Cardiac fibroblast (primary cell): ENCODE measurements around the gene PROCA1.

Source experiments
- DNase-seq, 2 donors: peaks; one replicate each; pipeline versions ENCODE4 v3.0.0 to v3.0.0-alpha.2; 2010; ENCODE audit warnings: low read depth in 2 of 2
- H3K4me3 ChIP-seq, 2 donors: replicated peaks in 1 of 2; 1 replicate in 1 of 2; 2 replicates in 1 of 2; pipeline ENCODE4 v1.5.1; 2011; ENCODE audit warnings: low read depth in 2 of 2, low read length in 2 of 2, mild to moderate bottlenecking in 2 of 2, moderate library complexity in 1 of 2
- TF ChIP-seq, protein P1 (sequence below): IDR thresholded peaks from one replicate; pipeline ENCODE4 v1.5.1; 2011; ENCODE audit warnings: low read depth, mild to moderate bottlenecking, low read length, inconsistent platforms

The PROCA1 gene

DNA sequence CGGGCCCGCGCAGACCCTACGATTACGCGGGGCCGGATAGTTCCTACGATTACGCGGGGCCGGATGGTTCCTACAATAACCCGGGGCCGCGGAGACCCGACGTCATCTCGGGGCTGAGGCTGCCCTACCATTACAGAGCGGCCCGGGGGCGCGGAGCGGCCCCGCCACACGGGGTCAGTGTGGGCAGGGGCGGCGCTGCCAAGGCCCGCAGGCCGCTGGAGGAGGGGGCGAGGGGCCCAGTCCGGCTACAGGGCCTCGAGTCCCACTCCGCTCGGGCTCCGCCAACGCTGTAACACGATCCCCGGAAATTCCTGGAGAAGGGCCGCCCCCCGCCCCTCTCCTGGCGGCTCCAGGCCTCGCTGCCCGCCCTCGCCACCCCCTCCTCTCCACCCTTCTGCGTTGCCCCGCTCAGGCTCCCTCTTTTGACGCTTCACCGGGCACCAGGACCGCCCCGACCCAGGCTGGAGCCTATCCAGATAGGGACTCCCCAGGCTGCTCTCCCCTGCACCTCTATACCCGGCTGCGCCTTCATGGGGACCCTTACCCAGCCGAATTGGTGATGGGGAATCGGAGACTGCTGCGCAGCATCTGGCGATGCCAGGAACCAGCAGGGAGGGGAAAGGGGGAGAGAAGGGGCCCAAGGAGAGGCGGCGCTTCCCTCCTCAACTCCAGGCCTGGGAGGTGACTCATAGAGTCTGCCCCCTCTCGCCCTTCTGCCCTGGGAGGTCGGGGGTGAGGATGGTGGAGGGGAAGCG lies 6.1 kb upstream of the PROCA1 start, which contains the start of gene RAB34:
Gene RAB34 (minus strand): TSS at position 291 of the 755 bp plus-strand sequence. CDS start 602 bp downstream, outside the sequence.
- peak within 1 kb of the TSS; percentile 78 to 96 for H3K4me3 ChIP-seq
- TF ChIP-seq, protein P1, sequence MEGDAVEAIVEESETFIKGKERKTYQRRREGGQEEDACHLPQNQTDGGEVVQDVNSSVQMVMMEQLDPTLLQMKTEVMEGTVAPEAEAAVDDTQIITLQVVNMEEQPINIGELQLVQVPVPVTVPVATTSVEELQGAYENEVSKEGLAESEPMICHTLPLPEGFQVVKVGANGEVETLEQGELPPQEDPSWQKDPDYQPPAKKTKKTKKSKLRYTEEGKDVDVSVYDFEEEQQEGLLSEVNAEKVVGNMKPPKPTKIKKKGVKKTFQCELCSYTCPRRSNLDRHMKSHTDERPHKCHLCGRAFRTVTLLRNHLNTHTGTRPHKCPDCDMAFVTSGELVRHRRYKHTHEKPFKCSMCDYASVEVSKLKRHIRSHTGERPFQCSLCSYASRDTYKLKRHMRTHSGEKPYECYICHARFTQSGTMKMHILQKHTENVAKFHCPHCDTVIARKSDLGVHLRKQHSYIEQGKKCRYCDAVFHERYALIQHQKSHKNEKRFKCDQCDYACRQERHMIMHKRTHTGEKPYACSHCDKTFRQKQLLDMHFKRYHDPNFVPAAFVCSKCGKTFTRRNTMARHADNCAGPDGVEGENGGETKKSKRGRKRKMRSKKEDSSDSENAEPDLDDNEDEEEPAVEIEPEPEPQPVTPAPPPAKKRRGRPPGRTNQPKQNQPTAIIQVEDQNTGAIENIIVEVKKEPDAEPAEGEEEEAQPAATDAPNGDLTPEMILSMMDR, result no peak
- peak; percentile 80 to 95 for DNase-seq

DNA sequence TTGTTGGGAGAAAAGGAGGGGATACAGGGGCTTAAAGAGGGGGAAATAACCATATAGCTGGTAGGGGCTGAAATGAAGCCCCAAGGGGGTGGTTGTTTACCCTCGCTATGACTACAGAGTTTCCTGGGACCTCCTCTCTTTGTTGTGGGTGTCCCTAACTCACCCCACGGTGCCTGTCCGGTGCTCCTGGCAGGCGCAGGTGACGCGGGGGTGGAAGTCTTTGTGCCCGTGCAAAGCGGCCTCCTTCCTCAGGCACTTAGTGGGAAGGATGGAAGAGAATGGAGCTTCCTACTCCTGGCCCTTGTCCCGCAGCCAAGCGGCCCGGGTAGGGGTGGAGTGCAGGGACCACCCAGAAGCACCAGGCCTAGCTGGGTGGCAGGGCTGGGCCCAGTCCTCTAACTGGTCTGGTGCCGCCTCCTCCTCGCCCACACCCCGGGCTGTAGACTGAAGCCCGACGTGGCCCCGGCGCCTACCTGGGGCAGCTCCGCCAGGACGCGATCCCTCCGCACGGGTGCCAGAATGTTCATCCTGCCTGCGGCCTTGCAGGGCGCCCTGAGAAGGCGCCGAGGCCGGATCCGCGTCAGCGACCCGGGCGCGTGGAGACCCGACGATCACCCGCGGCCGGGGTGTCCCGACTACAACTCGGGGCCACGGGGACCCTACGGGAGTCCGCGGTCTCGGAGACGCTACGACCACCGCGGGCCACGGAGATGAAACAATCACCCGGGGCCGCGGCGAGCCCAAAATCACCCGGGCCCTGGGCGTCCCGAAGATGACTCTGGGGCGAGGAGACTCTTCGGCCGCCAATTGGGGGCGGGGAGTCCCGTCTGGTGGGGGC lies 5.3 kb upstream of the PROCA1 start:
- peak; percentile 42 to 65 for DNase-seq
- peak overlapping the region; percentile 78 to 96 for H3K4me3 ChIP-seq
- TF ChIP-seq, protein P1, result no peak

DNA sequence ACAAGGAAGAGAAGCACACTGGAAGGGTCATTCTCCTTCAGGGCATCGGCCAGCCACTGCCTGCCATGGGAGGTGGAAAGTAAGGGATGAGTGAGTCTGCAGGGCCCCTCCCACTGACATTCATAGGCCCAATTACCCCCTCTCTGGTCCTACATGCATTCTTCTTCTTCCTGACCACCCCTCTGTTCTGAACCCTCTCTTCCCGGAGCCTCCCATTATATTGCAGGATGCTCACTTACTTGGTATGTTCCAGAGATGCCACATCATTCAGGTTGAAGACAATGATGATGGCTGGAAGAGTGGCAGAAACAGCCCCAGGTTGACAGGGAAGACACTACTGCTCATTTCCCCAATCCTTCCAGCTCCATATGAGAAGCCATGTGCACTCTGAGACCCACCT lies 3.5 kb upstream of the PROCA1 start:
- DNase-seq, result no peak
- TF ChIP-seq, protein P1, result no peak
- no peak overlapping the region for H3K4me3 ChIP-seq

GRCh38 chr17:28714281-28714680 lies 2.6 kb upstream of the PROCA1 start:
- DNase-seq, result no peak

GRCh38 chr17:28712705-28713415 lies 1.2 kb upstream of the PROCA1 start:
- DNase-seq, result no peak
- no peak overlapping the region for H3K4me3 ChIP-seq
- TF ChIP-seq, protein P1, result no peak

More at GRCh38 chr17:28714281-28714680, 2.6 kb upstream of the PROCA1 start:
- TF ChIP-seq, protein P1, result no peak
- no peak overlapping the region for H3K4me3 ChIP-seq

DNA sequence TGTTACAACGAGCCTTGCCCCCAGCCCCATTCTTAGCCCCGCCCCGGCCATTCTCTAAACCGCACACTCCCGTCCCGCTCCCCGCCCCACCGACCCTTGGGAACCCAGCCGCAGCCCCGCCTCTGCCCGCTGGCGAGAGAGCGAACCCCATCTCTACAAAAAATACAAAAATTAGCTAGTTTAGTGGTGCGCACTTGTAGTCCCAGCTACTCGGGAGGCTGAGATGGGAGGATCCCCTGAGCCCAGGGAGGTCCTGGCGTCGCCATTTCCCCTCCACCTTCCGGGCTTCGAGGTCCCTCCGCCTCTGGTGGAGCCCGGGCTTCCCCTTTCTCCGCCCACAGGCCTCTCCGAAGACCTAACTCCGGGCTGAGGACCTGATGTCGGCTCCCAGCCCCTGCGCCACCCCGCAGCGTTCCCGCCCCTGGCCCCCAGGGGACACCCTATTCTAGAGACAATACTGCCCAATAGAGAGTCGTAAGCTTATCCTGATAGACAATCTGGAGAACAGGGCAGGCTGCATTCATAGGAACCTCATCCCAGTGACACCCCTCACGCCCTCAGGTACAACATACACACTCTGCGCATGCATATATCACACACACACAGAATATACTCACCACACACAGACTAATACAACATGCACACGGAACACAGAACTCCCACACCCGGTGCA lies 480 bp upstream of the PROCA1 start:
- no peak overlapping the region for H3K4me3 ChIP-seq
- DNase-seq, result peak in 1 of 2 donors; percentile 31
- TF ChIP-seq, protein P1, result no peak
